Heart left ventricle (tissue), 13 donors: ENCODE data around the gene GSG1L2.

Experiments used
- CTCF ChIP-seq, 12 donors: fragments of 200-600 bp; sonication (generic) in 4 of 12; IDR thresholded peaks; one replicate each; pipeline versions ENCODE4 v1.5.0 to v1.8.0; 2018 to 2022; ENCODE audit warnings: antibody characterized with exemption in 12 of 12, mild to moderate bottlenecking in 5 of 12
- POLR2A ChIP-seq, 2 donors: fragments of 450-650 bp; IDR thresholded peaks; one replicate each; pipeline ENCODE4 v1.6.1; 2017; ENCODE audit warnings: antibody characterized with exemption in 2 of 2, mild to moderate bottlenecking in 2 of 2, moderate library complexity in 2 of 2
- donor health status: ischemic (EF 13 %, LVEDD 7.1; RV severe dilation, severe dysfunction).
- donor health status: DM: no; HTN: yes; CAD: no.
- donor health status: DM: no; HTN: no; CAD: no.
- donor health status: ischemic (EF 25% LVEDD 6.9; RV normal size, moderate dysfunction).
- donor health status: ischemic (EF 25% LVEDD 5.7; RV mildly dilated, moderate dysfunction).
- donor health status: ischemic (EF 35%, LVEDD 5.7; RV mildly dilated, moderate dysfunction).
- donor health status: nonischemic (EF 11% LVEDD 7.7; RV severe dilation, severe dysfunction).
- donor health status: DM: yes; HTN: yes; CAD: no.
- donor health status: PGD.
- donor health status: ischemic (EF 29% LVEDD 5.4; RV normal size, mild dysfunction).
- donor health status: nonischemic (EF 23%, LVEDD 6.1; RV moderate dilation, normal function).

GRCh38 chr17:9859781-9860180 is 37.9 kb upstream of the GSG1L2 start:
- TF ChIP-seq CTCF (IDR thresholded peaks at IDR 0.05): no peak
- TF ChIP-seq POLR2A (IDR thresholded peaks at IDR 0.05): no peak
